K562 (cell line): ENCODE data around the gene LPGAT1. TPM values are rescaled to one million over a fixed set of nuclear protein-coding genes. Genes with fewer than 3 reads are reported as not detected.

Experiments used
- ADNP ChIP-seq: fragments of 200-800 bp; sonication (Bioruptor generic); IDR thresholded peaks from 2 replicates; pipeline ENCODE4 v1.6.1; 2016; ENCODE audit warnings: missing genetic modification characterization, missing compliant biosample characterization
- RREB1 ChIP-seq: fragments of 250-450 bp; sonication (Bioruptor Pico); IDR thresholded peaks from 2 replicates; pipeline ENCODE4 v1.4.0; 2020
- SIN3B ChIP-seq: fragments of 450-650 bp; IDR thresholded peaks from 2 replicates; pipeline ENCODE4 v1.6.1; 2017; ENCODE audit warnings: low read depth, mild to moderate bottlenecking, moderate library complexity
- USF2 ChIP-seq: sonication (generic); formaldehyde crosslinking; IDR thresholded peaks from 2 replicates; pipeline ENCODE4 v1.5.0; 2020; ENCODE audit warnings: missing genetic modification reagents
- YY1 ChIP-seq, 3 experiments: IDR thresholded peaks; 2 replicates each; pipeline ENCODE4 v1.6.1; 2011; ENCODE audit warnings: low read length in 2 of 3, mild to moderate bottlenecking in 2 of 3, moderate library complexity in 2 of 3, borderline replicate concordance in 1 of 3, control low read depth in 1 of 3, low read depth in 1 of 3; ENCODE audit not compliant: insufficient read depth in 3 of 3, insufficient replicate concordance in 2 of 3, control insufficient read depth in 1 of 3, insufficient read length in 1 of 3; ENCODE audit errors: extremely low read depth in 1 of 3
- polyA plus RNA-seq, 8 experiments: library from polyadenylated mRNA; depleted of rRNA in 4 of 8; stranded (reverse) in 5 of 8; unstranded in 3 of 8; fragments of >200 nt; fragmentation: Nextera tagmentation in 2 of 8; fragmentation: Illumina TruSeq in 1 of 8; extraction: Ambion mirVana in 2 of 8; extraction: Trizol in 1 of 8; gene quantifications; 2 replicates each; pipeline versions ENCODE4 v1.2.1 to v1.2.3, GENCODE V29; 2011 to 2014; ENCODE audit warnings: inconsistent platforms in 1 of 8, missing spikeins in 1 of 8
- total RNA-seq, 7 experiments: library from RNA; depleted of rRNA in 6 of 7; stranded (reverse); fragments of >200 nt in 6 of 7; fragmentation: Illumina TruSeq in 2 of 7; extraction: Trizol in 2 of 7; gene quantifications; 2 replicates each; pipeline versions ENCODE4 v1.2.1 to v1.2.3, GENCODE V29; 2011 to 2021; ENCODE audit warnings: low replicate concordance in 1 of 7

LPGAT1 gene
- total and polyA plus RNA-seq, 9 of the 15 experiments (the other 6 are each of a cell fraction or from before 2014, with no cell fraction given), result 5.7 to 31.4 (median 16.3) TPM

- TF ChIP-seq RREB1 (CRISPR knock-in tag), result no peak
- no peak for TF ChIP-seq ADNP
- 0 out of 2 replicates have a peak, but pooled peaks have one; percentile 11 for TF ChIP-seq SIN3B
- no peak for TF ChIP-seq YY1 (IDR thresholded peaks at IDR 0.05; ENCODE audit: borderline replicate concordance in 1 of 3, control insufficient read depth in 1 of 3, extremely low read depth in 1 of 3, insufficient read depth in 3 of 3, insufficient read length in 1 of 3, insufficient replicate concordance in 2 of 3, low read depth in 1 of 3, low read length in 2 of 3)
- no peak for TF ChIP-seq USF2
These were observed 572 bp downstream of the LPGAT1 start (continued) for GRCh38 chr1:211830055-211830327.
